ENCODE results near the gene SLC25A26. TPM values are rescaled to one million over a fixed set of nuclear protein-coding genes. Genes with fewer than 3 reads are reported as not detected.
A peak's percentile ranks its signal among the peaks of the same experiment; 100 is the strongest.

Gene SLC25A26
- total RNA-seq, 2 experiments from 2014 or later: 12.9 to 15.3 TPM

GRCh38 chr3:66372681-66373350 lies 152.0 kb downstream of the SLC25A26 start:
- H3K4me1 Mint-ChIP-seq: peaks cover 3% of the 10 kb centered on the region
- no peaks in the 10 kb centered on the region for H3K9me3 Mint-ChIP-seq
- POLR2A ChIA-PET: no interaction called here
- no peak overlapping the region for H3K27ac Mint-ChIP-seq
- H3K4me3 Mint-ChIP-seq: no peak overlapping the region
- H3K27me3 Mint-ChIP-seq: no peaks in the 10 kb centered on the region
- CTCF ChIA-PET: interaction anchor here (1.6 to 2.5 kb wide), 3 partner anchors 34 to 120 kb away, joined by 4 to 10 read pairs (median 6); no protein-coding TSS in a partner anchor
- peak; percentile 55 for DNase-seq
- peaks cover 18% of the 10 kb centered on the region for H3K36me3 Mint-ChIP-seq (ENCODE audit: low read depth)

DNA sequence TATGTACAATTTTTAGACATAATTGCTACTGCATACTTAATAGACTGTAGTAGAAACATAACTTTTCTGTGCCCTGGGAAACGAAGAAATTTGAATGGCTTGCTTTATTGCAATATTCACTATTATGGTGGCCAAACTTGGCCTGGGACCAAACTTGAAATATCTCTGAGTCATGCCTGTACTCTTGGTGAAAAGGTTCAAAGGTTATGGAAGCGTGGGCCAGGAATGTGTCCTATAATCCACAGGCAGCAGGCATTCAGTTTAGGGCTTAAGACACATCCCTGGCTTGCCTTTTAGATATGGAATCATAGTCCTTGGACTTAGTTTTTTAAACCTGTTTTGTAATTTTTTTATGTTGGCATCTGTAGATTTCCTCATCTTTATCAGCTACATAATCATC lies 155.8 kb downstream of the SLC25A26 start:
- CTCF ChIA-PET: interaction anchor here (1.6 to 2.9 kb wide), 7 partner anchors 16 to 125 kb away, joined by 5 to 35 read pairs (median 10); no protein-coding TSS in a partner anchor
- Mint-ChIP-seq H3K27me3 (no peaks in the 10 kb centered on the region), H3K4me3 (no peak overlapping the region), H3K36me3 (ENCODE audit: low read depth) (peaks cover 51% of the 10 kb centered on the region), H3K9me3 (no peaks in the 10 kb centered on the region), H3K4me1 (peaks cover 13% of the 10 kb centered on the region), H3K27ac (no peak overlapping the region)
- POLR2A ChIA-PET: no interaction called here
- no peak for DNase-seq

GRCh38 chr3:66377800-66378199 lies 157.0 kb downstream of the SLC25A26 start:
- ChIA-PET POLR2A (interaction anchor here (0.7 to 2.7 kb wide), 10 partner anchors 16 to 250 kb away, joined by 3 to 15 read pairs (median 5); no protein-coding TSS in a partner anchor), CTCF (interaction anchor here (0.7 to 2.9 kb wide), 32 partner anchors 10 to 445 kb away, joined by 3 to 35 read pairs (median 5); no protein-coding TSS in a partner anchor)
- H3K9me3 Mint-ChIP-seq: no peaks in the 10 kb centered on the region
- peaks cover 63% of the 10 kb centered on the region for H3K36me3 Mint-ChIP-seq (ENCODE audit: low read depth)
- no peaks in the 10 kb centered on the region for H3K27me3 Mint-ChIP-seq
- H3K4me1 Mint-ChIP-seq: peaks cover 13% of the 10 kb centered on the region
- DNase-seq: no peak
- H3K4me3 Mint-ChIP-seq: no peak overlapping the region
- peak overlapping the region; percentile 82 for H3K27ac Mint-ChIP-seq

DNA sequence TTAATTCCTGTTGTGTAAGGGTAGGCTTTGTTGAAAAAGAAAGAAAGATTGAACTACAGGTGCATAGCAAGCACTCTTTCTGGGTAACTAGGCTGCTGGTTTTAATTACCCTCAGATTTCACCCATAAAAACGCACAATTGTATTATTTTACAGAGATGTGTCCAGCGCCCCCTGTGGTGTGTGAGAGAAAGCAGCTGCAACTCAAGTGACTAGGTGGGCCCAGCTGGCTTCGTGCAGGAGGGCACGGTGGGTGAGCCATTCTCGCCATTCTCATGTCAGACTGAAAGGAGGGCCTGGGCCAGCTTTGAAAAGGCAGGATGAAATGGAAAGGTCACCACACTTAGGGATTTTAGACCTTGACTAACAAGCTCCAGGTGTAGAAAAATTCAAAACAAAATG lies 157.5 kb downstream of the SLC25A26 start:
- H3K4me3 Mint-ChIP-seq: no peak overlapping the region
- peak; percentile 37 for DNase-seq
- H3K4me1 Mint-ChIP-seq: peaks cover 13% of the 10 kb centered on the region
- no peaks in the 10 kb centered on the region for H3K27me3 Mint-ChIP-seq
- H3K9me3 Mint-ChIP-seq: no peaks in the 10 kb centered on the region
- CTCF ChIA-PET: interaction anchor here (0.7 to 2.9 kb wide), 34 partner anchors 10 to 444 kb away, joined by 3 to 35 read pairs (median 5); no protein-coding TSS in a partner anchor
- H3K27ac Mint-ChIP-seq: peak overlapping the region; percentile 82
- H3K36me3 Mint-ChIP-seq (ENCODE audit: low read depth): peaks cover 65% of the 10 kb centered on the region
- POLR2A ChIA-PET: interaction anchor here (0.7 to 2.7 kb wide), 9 partner anchors 16 to 250 kb away, joined by 3 to 15 read pairs (median 5); no protein-coding TSS in a partner anchor

- H3K27me3 Mint-ChIP-seq: no peaks in the 10 kb centered on the region
- H3K4me3 Mint-ChIP-seq: no peak overlapping the region
- H3K9me3 Mint-ChIP-seq: no peaks in the 10 kb centered on the region
- POLR2A ChIA-PET: interaction anchor here (1.2 to 2.7 kb wide), 2 partner anchors 14 to 76 kb away, joined by 3 to 11 read pairs; no protein-coding TSS in a partner anchor
- no peak overlapping the region for H3K27ac Mint-ChIP-seq
- H3K4me1 Mint-ChIP-seq: peaks cover 13% of the 10 kb centered on the region
- peaks cover 78% of the 10 kb centered on the region for H3K36me3 Mint-ChIP-seq (ENCODE audit: low read depth)
- CTCF ChIA-PET: interaction anchor here (1.9 to 2.8 kb wide), 5 partner anchors 8 to 101 kb away, joined by 6 to 24 read pairs (median 9); no protein-coding TSS in a partner anchor
- no peak for DNase-seq
Observed at GRCh38 chr3:66379565-66379964, 158.8 kb downstream of the SLC25A26 start.

- Mint-ChIP-seq H3K27me3 (no peaks in the 10 kb centered on the region), H3K4me1 (peaks cover 13% of the 10 kb centered on the region), H3K27ac (no peak overlapping the region), H3K36me3 (ENCODE audit: low read depth) (peaks cover 86% of the 10 kb centered on the region), H3K4me3 (no peak overlapping the region), H3K9me3 (no peaks in the 10 kb centered on the region)
- no peak for DNase-seq
- POLR2A ChIA-PET: interaction anchor here (1.2 kb wide), 1 partner anchor 14 kb away, joined by 3 read pairs; no protein-coding TSS in a partner anchor
- CTCF ChIA-PET: no interaction called here
Observed at GRCh38 chr3:66380200-66380932, 159.6 kb downstream of the SLC25A26 start.

- Mint-ChIP-seq H3K27ac (no peak overlapping the region), H3K4me1 (peaks cover 13% of the 10 kb centered on the region), H3K4me3 (no peak overlapping the region), H3K27me3 (no peaks in the 10 kb centered on the region), H3K9me3 (peaks cover 6% of the 10 kb centered on the region), H3K36me3 (ENCODE audit: low read depth) (peaks cover 90% of the 10 kb centered on the region)
- no peak for DNase-seq
- ChIA-PET CTCF (interaction anchor here (1.3 kb wide), 1 partner anchor 10 kb away, joined by 3 read pairs; no protein-coding TSS in a partner anchor), POLR2A (no interaction called here)
Observed at GRCh38 chr3:66381626-66382025, 160.8 kb downstream of the SLC25A26 start.

- ChIA-PET CTCF (interaction anchor here (1.3 kb wide), 1 partner anchor 11 kb away, joined by 3 read pairs; no protein-coding TSS in a partner anchor), POLR2A (no interaction called here)
- H3K9me3 Mint-ChIP-seq: peaks cover 6% of the 10 kb centered on the region
- H3K27ac Mint-ChIP-seq: no peak overlapping the region
- H3K4me3 Mint-ChIP-seq: no peak overlapping the region
- H3K4me1 Mint-ChIP-seq: peaks cover 13% of the 10 kb centered on the region
- DNase-seq: no peak
- H3K27me3 Mint-ChIP-seq: no peaks in the 10 kb centered on the region
- H3K36me3 Mint-ChIP-seq (ENCODE audit: low read depth): peaks cover 90% of the 10 kb centered on the region
Observed at GRCh38 chr3:66382142-66382541, 161.3 kb downstream of the SLC25A26 start.

DNA sequence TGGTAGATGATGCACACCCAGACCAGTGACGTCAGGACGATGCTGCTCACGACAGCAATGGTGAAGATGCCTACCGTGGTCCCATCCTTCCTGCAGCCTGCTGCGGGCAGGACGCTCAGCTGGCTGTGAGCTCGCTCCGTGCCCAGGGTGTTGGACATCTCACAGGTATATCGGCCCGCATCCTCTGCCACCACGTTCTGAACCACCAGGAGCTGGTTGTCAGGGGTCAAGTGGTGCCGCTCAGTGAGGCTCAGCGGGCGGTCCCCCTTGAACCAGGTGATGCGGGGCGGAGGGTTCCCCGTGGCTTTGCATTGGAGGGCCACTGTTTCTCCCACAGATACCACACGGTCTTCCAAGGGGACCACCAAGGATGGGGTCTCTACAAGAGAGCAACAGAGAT lies 162.2 kb downstream of the SLC25A26 start:
- ChIA-PET POLR2A (interaction anchor here (0.8 kb wide), 1 partner anchor 84 kb away, joined by 3 read pairs; no protein-coding TSS in a partner anchor), CTCF (no interaction called here)
- no peak for DNase-seq
- Mint-ChIP-seq H3K9me3 (peaks cover 6% of the 10 kb centered on the region), H3K4me3 (no peak overlapping the region), H3K4me1 (peaks cover 10% of the 10 kb centered on the region), H3K36me3 (ENCODE audit: low read depth) (peaks cover 87% of the 10 kb centered on the region), H3K27ac (no peak overlapping the region), H3K27me3 (no peaks in the 10 kb centered on the region)

- CTCF ChIA-PET: interaction anchor here (1.0 kb wide), 1 partner anchor 9 kb away, joined by 3 read pairs; no protein-coding TSS in a partner anchor
- no peak overlapping the region for H3K27ac Mint-ChIP-seq
Observed at GRCh38 chr3:66383998-66384745, 163.4 kb downstream of the SLC25A26 start.

GRCh38 chr3:66385066-66385465 lies 164.3 kb downstream of the SLC25A26 start:
- peaks cover 10% of the 10 kb centered on the region for H3K4me1 Mint-ChIP-seq
- H3K9me3 Mint-ChIP-seq: peaks cover 6% of the 10 kb centered on the region
- H3K36me3 Mint-ChIP-seq (ENCODE audit: low read depth): peaks cover 85% of the 10 kb centered on the region
- H3K4me3 Mint-ChIP-seq: no peak overlapping the region
- no peak for DNase-seq
- no peaks in the 10 kb centered on the region for H3K27me3 Mint-ChIP-seq
- H3K27ac Mint-ChIP-seq: no peak overlapping the region
- ChIA-PET CTCF (interaction anchor here (1.0 kb wide), 1 partner anchor 8 kb away, joined by 3 read pairs; no protein-coding TSS in a partner anchor), POLR2A (no interaction called here)

More at GRCh38 chr3:66383998-66384745, 163.4 kb downstream of the SLC25A26 start:
- Mint-ChIP-seq H3K4me1 (peaks cover 5% of the 10 kb centered on the region), H3K4me3 (no peak overlapping the region), H3K36me3 (ENCODE audit: low read depth) (peaks cover 89% of the 10 kb centered on the region), H3K27me3 (no peaks in the 10 kb centered on the region), H3K9me3 (peaks cover 6% of the 10 kb centered on the region)
- POLR2A ChIA-PET: no interaction called here
- no peak for DNase-seq

Measured in activated CD4-positive, alpha-beta memory T cell treated with anti-CD3 and anti-CD28 coated beads, Interleukin-2, amount 10 ng/mL, durations not matched to agents 7 days and 5 days (primary cell).